Measurements from ENCODE around the gene EFCC1. TPM values are rescaled to one million over a fixed set of nuclear protein-coding genes. Genes with fewer than 3 reads are reported as not detected.

The EFCC1 gene
- total RNA-seq, 6 experiments from 2014 or later, result 0.25 to 1.5 (median 0.39) TPM

DNA sequence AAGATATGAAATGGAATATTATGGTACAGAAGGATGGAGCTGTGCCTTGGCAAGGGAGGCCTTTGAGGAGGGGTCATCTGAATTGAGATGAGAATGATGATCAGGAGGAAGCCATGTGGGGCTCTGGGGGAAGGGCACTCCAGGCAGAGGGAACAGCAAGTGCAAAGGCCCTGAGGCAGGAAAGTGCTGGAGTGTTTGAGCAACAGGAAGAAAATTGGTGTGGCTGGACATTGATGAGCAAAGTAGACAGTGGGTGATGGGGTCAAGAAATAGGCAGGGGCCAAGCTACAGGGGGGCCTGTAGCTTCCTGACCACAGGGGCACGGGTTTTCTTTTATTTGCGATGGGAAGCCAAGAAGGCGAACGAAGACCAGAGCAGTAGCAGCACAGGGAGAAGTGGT, 56.1 kb downstream of the EFCC1 start:
- peaks cover 0 to 21% (median 10%) of the 10 kb centered on the region in 4 donors for H3K4me1 ChIP-seq
- no peaks in the 10 kb centered on the region for H3K9me3 ChIP-seq
- 93% methylated on average over 4 of the region's 4 CpGs for WGBS (ENCODE audit: insufficient coverage, low coverage, low lambda C conversion rate, missing lambda C conversion rate)
- DNase-seq (no peak), ATAC-seq (no peak)
- intact Hi-C loops (cut with DNase I), result no loop called here
- TF ChIP-seq, protein P1, sequence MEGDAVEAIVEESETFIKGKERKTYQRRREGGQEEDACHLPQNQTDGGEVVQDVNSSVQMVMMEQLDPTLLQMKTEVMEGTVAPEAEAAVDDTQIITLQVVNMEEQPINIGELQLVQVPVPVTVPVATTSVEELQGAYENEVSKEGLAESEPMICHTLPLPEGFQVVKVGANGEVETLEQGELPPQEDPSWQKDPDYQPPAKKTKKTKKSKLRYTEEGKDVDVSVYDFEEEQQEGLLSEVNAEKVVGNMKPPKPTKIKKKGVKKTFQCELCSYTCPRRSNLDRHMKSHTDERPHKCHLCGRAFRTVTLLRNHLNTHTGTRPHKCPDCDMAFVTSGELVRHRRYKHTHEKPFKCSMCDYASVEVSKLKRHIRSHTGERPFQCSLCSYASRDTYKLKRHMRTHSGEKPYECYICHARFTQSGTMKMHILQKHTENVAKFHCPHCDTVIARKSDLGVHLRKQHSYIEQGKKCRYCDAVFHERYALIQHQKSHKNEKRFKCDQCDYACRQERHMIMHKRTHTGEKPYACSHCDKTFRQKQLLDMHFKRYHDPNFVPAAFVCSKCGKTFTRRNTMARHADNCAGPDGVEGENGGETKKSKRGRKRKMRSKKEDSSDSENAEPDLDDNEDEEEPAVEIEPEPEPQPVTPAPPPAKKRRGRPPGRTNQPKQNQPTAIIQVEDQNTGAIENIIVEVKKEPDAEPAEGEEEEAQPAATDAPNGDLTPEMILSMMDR (IDR thresholded peaks at IDR 0.05), result no peak
- TF ChIP-seq POLR2A (IDR thresholded peaks at IDR 0.05), result no peak
- H3K36me3 ChIP-seq, result no peaks in the 10 kb centered on the region
- no peak overlapping the region for H3K27ac ChIP-seq
- no peaks in the 10 kb centered on the region for H3K27me3 ChIP-seq
- no peak overlapping the region for H3K4me3 ChIP-seq

DNA sequence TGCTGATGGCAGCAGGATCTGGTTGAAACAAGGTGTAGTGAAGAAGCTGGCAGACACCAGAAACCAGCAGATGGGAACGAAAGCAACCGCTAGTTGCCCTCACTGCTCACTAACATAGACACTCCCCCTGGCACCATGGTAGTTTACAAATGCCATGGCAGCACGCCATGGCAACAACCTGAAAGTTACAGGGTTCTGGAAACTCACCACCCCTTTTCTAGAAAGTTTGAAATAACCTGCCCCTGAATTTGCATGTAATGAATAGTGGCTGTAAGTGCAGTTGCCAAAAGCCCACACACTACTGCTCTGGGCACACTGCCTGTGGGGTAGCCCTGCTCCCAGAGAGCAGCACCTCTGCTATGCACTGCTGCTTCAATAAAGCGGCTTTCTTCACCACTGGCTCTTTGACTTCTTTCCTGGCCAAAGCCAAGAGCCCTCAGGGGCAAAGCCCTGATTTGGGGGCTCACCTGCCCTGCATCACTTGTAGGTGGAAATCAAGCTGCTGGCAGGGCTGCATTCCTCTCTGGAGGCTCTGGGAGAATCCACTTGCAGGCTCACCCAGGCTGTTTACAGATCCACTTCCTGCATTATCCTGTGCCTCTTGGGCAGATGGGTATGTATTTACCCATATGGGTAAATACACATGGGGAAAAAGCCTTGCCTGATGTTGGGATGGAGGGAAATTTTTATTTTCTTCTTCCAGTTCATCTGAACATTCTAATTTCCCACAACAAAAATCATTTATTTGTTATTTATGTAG, 57.5 kb downstream of the EFCC1 start:
- peak; percentile 81 to 87 (median 84) for ATAC-seq
- 0% methylated on average over 3 of the region's 4 CpGs for WGBS (ENCODE audit: insufficient coverage, low coverage, low lambda C conversion rate, missing lambda C conversion rate)
- intact Hi-C loops (cut with DNase I), result no loop called here
- Histone ChIP-seq H3K9me3 (no peaks in the 10 kb centered on the region), H3K36me3 (no peaks in the 10 kb centered on the region), H3K4me1 (peaks cover 0 to 10% (median 3%) of the 10 kb centered on the region in 4 donors), H3K27me3 (no peaks in the 10 kb centered on the region), H3K4me3 (no peak overlapping the region), H3K27ac (peak overlapping the region in 2 of 3 donors; percentile 58 to 68)
- DNase-seq, result peak; percentile 67 to 80 (median 78)
- TF ChIP-seq POLR2A (IDR thresholded peaks at IDR 0.05), result no peak
- TF ChIP-seq, protein P1 (IDR thresholded peaks at IDR 0.05), result peak in 2 of 4 donors; percentile 22 to 25

DNA sequence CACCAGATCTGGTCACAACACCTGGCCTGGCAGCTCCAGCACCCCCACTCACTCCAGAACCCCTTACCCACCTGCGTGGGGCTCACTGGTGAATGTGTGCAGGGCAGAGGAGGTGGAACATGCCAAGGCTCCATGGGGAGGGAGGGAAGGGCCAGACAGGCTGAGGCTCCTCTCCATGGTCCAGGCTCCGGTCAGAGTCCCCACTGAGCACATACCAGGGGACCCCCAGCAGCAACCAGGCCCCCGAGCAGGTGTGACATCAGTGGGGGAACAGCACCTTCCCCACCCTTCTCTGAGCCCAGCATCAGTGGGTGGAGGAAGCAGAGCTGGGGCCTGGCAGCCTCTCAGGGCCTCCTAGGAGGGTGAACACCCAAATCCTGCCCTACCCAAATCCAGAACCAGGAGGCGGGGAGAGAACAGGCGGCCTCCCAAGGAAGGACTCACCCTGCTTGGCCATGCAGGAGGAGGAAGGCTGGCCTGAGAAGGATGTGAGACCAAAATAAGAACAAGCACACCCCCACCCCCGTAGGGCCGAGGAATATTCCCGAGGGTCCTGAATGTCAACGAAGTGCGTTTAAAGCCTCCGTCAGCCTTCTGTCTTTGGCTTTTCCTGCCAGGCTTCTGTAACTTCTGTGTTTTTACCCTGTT, 58.3 kb downstream of the EFCC1 start:
- intact Hi-C loops (cut with DNase I), result no loop called here
- no peak for TF ChIP-seq POLR2A (IDR thresholded peaks at IDR 0.05)
- TF ChIP-seq, protein P1 (IDR thresholded peaks at IDR 0.05), result no peak
- H3K9me3 ChIP-seq, result no peaks in the 10 kb centered on the region
- peak overlapping the region in 1 of 3 donors; percentile 58 for H3K27ac ChIP-seq
- H3K36me3 ChIP-seq, result no peaks in the 10 kb centered on the region
- H3K4me1 ChIP-seq, result peaks cover 0 to 10% (median 3%) of the 10 kb centered on the region in 4 donors
- 72% methylated on average over 7 of the region's 11 CpGs for WGBS (ENCODE audit: insufficient coverage, low coverage, low lambda C conversion rate, missing lambda C conversion rate)
- no peak overlapping the region for H3K4me3 ChIP-seq
- H3K27me3 ChIP-seq, result no peaks in the 10 kb centered on the region
- DNase-seq (no peak), ATAC-seq (no peak)

DNA sequence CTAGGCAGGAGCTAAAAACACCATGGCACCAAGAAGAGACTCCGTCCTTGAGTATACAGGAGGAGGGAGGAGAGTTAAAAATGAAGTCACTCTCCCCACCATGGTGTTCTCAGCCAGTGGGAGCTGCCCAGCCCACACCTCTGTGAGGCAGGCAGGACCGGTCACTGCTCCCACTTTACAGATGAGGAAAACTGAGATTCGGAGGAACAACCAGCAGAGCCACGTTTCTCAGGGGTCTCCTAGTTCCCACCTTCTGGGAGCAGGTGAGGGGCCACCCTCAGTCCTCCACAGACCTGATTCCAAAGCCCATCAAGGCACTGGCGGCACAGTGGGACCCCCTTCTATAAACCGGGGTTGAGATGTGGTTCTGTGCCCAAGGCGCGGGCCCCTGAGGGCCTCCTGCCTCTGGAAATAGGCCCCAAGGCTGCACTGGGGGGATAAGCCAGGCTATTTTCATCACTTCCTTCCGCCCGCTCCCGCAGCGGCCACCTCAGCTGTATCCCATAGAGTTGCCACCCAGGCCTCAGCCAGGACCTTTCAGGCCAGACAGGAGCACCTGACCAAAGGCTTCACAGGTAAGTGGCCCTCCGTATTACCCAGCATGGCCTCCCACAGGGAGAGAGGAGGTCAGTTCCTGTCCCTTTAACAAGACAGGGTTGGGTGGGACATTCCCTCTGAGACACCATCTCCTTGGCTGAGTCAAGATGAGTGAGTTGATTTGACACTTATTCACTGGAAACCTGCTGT, 59.3 kb downstream of the EFCC1 start, which contains the start of gene GP9:
GP9 (plus strand) TSS at position 504 of the 747 bp plus-strand sequence. CDS start 961 bp downstream, outside the sequence.
- no peaks in the 10 kb centered on the region for H3K27me3 ChIP-seq

More for the DNA sequence above, 59.3 kb downstream of the EFCC1 start, which contains the start of gene GP9:
- intact Hi-C loops (cut with DNase I), result no loop called here
- Histone ChIP-seq H3K4me3 (no peak within 1 kb of the TSS), H3K36me3 (no peaks in the 10 kb centered on the region), H3K27ac (no peak within 1 kb of the TSS), H3K4me1 (peaks cover 0 to 10% (median 3%) of the 10 kb centered on the region in 4 donors), H3K9me3 (no peaks in the 10 kb centered on the region)
- no peak for ATAC-seq
- 25% methylated on average over 2 of the region's 13 CpGs for WGBS (ENCODE audit: insufficient coverage, low coverage, low lambda C conversion rate, missing lambda C conversion rate)
- no peak for TF ChIP-seq POLR2A (IDR thresholded peaks at IDR 0.05)
- TF ChIP-seq, protein P1 (IDR thresholded peaks at IDR 0.05), result no peak
- no peak for DNase-seq
